GM12878 (cell line): ENCODE results near the gene FAM171A1. TPM values are rescaled to one million over a fixed set of nuclear protein-coding genes. Genes with fewer than 3 reads are reported as not detected.

Source experiments
- ATAC-seq: fragments of 200-7000 bp; cut with Tn5 transposase; 3 replicates; pipeline ENCODE4 v1.9.1; 2020; ENCODE audit warnings: mild to moderate bottlenecking, moderate library complexity
- BruUV-seq: library from RNA; stranded (reverse); fragments of 400-500 nt; replicated peaks from 2 replicates; lab custom pipeline; 2021; lab: Mats Ljungman, UMichigan
- CTCF ChIA-PET: fragments of 300-600 bp; sonication (Branson Sonifier 250); formaldehyde crosslinking; extraction: SDS; loops from one replicate; lab custom pipeline; 2021; ENCODE audit warnings: inconsistent platforms; lab: Yijun Ruan, JAX
- POLR2A ChIA-PET: fragments of 350-600 bp; formaldehyde crosslinking; extraction: SDS; loops from one replicate; lab custom pipeline; 2021; ENCODE audit warnings: inconsistent platforms; lab: Charles Lee
- RAD21 ChIA-PET: fragments of 300-600 bp; sonication (Branson Sonifier 250); formaldehyde crosslinking; loops from one replicate; lab custom pipeline; 2023; ENCODE audit warnings: antibody characterized with exemption; ENCODE audit not compliant: unreplicated experiment; lab: Charles Lee
- SMC1A ChIA-PET: fragments of 300-600 bp; sonication (Branson Sonifier 250); formaldehyde crosslinking; loops from one replicate; lab custom pipeline; 2023; ENCODE audit not compliant: unreplicated experiment, uncharacterized antibody; lab: Charles Lee
- DNase-seq: peaks from one replicate; pipeline ENCODE4 v3.0.0-alpha.2; 2011; ENCODE audit warnings: low read depth, low spot score
- FAIRE-seq: peaks from 3 replicates; lab custom pipeline; 2011; peaks lifted over from hg19 to GRCh38; lab: Jason Lieb, UNC
- H2AFZ ChIP-seq: 2 replicates; pipeline ENCODE4 v1.6.0; 2011; ENCODE audit warnings: low read depth, low read length, control low read depth; ENCODE audit not compliant: control insufficient read depth
- H3K27ac ChIP-seq: 2 replicates; pipeline ENCODE4 v1.5.1; 2011; ENCODE audit warnings: control low read depth; ENCODE audit not compliant: control insufficient read depth, insufficient read depth
- H3K27me3 ChIP-seq, 2 experiments: replicated peaks in 1 of 2; 2 replicates each; pipeline versions ENCODE4 v1.6.0 to v1.6.1; 2011; ENCODE audit warnings: low read length in 1 of 2; ENCODE audit not compliant: control insufficient read depth in 2 of 2, insufficient read depth in 2 of 2
- H3K36me3 ChIP-seq, 2 experiments: 2 replicates each; pipeline ENCODE4 v1.5.1; 2011; ENCODE audit warnings: low read length in 1 of 2; ENCODE audit not compliant: control insufficient read depth in 2 of 2, insufficient read depth in 2 of 2
- H3K4me1 ChIP-seq: 2 replicates; pipeline ENCODE4 v1.6.1; 2011; ENCODE audit warnings: mild to moderate bottlenecking, low read length, moderate library complexity, mixed read lengths; ENCODE audit not compliant: control insufficient read depth, insufficient read depth
- H3K4me2 ChIP-seq: 2 replicates; pipeline ENCODE4 v1.6.0; 2011; ENCODE audit warnings: control low read depth; ENCODE audit not compliant: control insufficient read depth, insufficient read depth
- H3K4me3 ChIP-seq: fragments of 200-600 bp; sonication (generic); 2 replicates; pipeline ENCODE4 v1.5.1; 2016
- H3K79me2 ChIP-seq: 2 replicates; pipeline ENCODE4 v1.6.0; 2011; ENCODE audit warnings: low read length; ENCODE audit not compliant: control insufficient read depth, insufficient read depth
- H3K9ac ChIP-seq: 2 replicates; pipeline ENCODE4 v1.8.0; 2011; ENCODE audit warnings: low read length, control low read depth, mixed read lengths; ENCODE audit not compliant: control insufficient read depth, insufficient read depth
- H3K9me3 ChIP-seq: replicated peaks from 3 replicates; pipeline ENCODE4 v1.5.1; 2011; ENCODE audit warnings: mild to moderate bottlenecking, low read length; ENCODE audit not compliant: control insufficient read depth, insufficient read depth
- H4K20me1 ChIP-seq: 2 replicates; pipeline ENCODE4 v1.6.0; 2011; ENCODE audit not compliant: control insufficient read depth, insufficient read depth
- ASH2L ChIP-seq: fragments of 300-600, 200-600 bp; sonication (generic); IDR thresholded peaks from 2 replicates; pipeline ENCODE4 v1.6.1; 2017; ENCODE audit warnings: low read depth, mild to moderate bottlenecking, borderline replicate concordance
- BCLAF1 ChIP-seq: fragments of 450-650 bp; IDR thresholded peaks from 2 replicates; pipeline ENCODE4 v1.6.1; 2017; ENCODE audit warnings: antibody characterized with exemption, mild to moderate bottlenecking, moderate library complexity
- BMI1 ChIP-seq: fragments of 450-650 bp; IDR thresholded peaks from 2 replicates; pipeline ENCODE4 v1.6.1; 2016; ENCODE audit warnings: mild to moderate bottlenecking, moderate library complexity, borderline replicate concordance
- GATAD2B ChIP-seq: fragments of 450-650 bp; conservative IDR thresholded peaks from 2 replicates; pipeline ENCODE4 v1.6.1; 2017; ENCODE audit warnings: low read depth, mild to moderate bottlenecking, moderate library complexity
- MEF2B ChIP-seq: fragments of 450-650 bp; IDR thresholded peaks from 2 replicates; pipeline ENCODE4 v1.6.1; 2018; ENCODE audit warnings: mild to moderate bottlenecking, moderate library complexity; ENCODE audit not compliant: partially characterized antibody, poor library complexity, severe bottlenecking
- MLLT1 ChIP-seq: fragments of 450-650 bp; IDR thresholded peaks from 2 replicates; pipeline ENCODE4 v1.6.1; 2016; ENCODE audit warnings: mild to moderate bottlenecking
- MXI1 ChIP-seq: fragments of 150-350 bp; IDR thresholded peaks from 2 replicates; pipeline ENCODE4 v1.6.1; 2011; ENCODE audit warnings: low read depth, mild to moderate bottlenecking, inconsistent platforms, low read length, improper control_type of control experiment
- RAD21 ChIP-seq: IDR thresholded peaks from 2 replicates; pipeline ENCODE4 v1.6.1; 2011; ENCODE audit warnings: mild to moderate bottlenecking, low read depth, low read length, moderate library complexity; ENCODE audit not compliant: insufficient read depth
- SMAD1 ChIP-seq: fragments of 450-650 bp; IDR thresholded peaks from 2 replicates; pipeline ENCODE4 v1.6.1; 2018; ENCODE audit warnings: mild to moderate bottlenecking, low read depth; ENCODE audit not compliant: partially characterized antibody
- SRF ChIP-seq, 2 experiments: IDR thresholded peaks; 2 replicates each; pipeline ENCODE4 v1.6.1; 2011; ENCODE audit warnings: low read depth in 2 of 2, low read length in 2 of 2, mild to moderate bottlenecking in 1 of 2, moderate library complexity in 1 of 2
- SUZ12 ChIP-seq: fragments of 200-600 bp; sonication (generic); IDR thresholded peaks from one replicate; pipeline ENCODE4 v1.6.1; 2018; ENCODE audit warnings: antibody characterized with exemption, mild to moderate bottlenecking; ENCODE audit not compliant: unreplicated experiment
- ZNF384 ChIP-seq: IDR thresholded peaks from 2 replicates; pipeline ENCODE4 v1.6.1; 2012; ENCODE audit warnings: low read depth, mild to moderate bottlenecking, low read length, improper control_type of control experiment, borderline replicate concordance
- WGBS: methylation state at CpG from one replicate; pipeline ENCODE4 v1.1.6; 2016; ENCODE audit warnings: low lambda C conversion rate; ENCODE audit not compliant: insufficient replicate concordance, insufficient coverage; ENCODE audit errors: missing lambda C conversion rate; 5-methylcytosine and 5-hydroxymethylcytosine counted together
- in situ Hi-C: fragments of 300-500 bp; cut with MboI; formaldehyde crosslinking; loops from 9 replicates; pipeline ENCODE4 v1.14.3; 2018; ENCODE audit warnings: mixed read lengths
- intact Hi-C: fragments of 100-400 bp; cut with micrococcal nuclease; formaldehyde crosslinking; loops from one replicate; pipeline ENCODE4 v1.14.2; 2022; ENCODE audit not compliant: unreplicated experiment
- polyA plus RNA-seq, 11 experiments: library from polyadenylated mRNA; depleted of rRNA in 4 of 11; unstranded in 6 of 11; stranded (reverse) in 5 of 11; fragments of >200 nt; fragmentation: Nextera tagmentation in 4 of 11; fragmentation: Illumina TruSeq in 1 of 11; extraction: Ambion mirVana in 4 of 11; extraction: Trizol in 1 of 11; gene quantifications; 1 replicate in 1 of 11; 2 replicates in 10 of 11; pipeline versions ENCODE4 v1.2.1 to v1.2.3, GENCODE V29; 2011 to 2016; ENCODE audit warnings: inconsistent platforms in 2 of 11, missing spikeins in 2 of 11, low read depth in 1 of 11
- total RNA-seq, 4 experiments: library from RNA; depleted of rRNA in 3 of 4; stranded (reverse); fragments of >200 nt in 3 of 4; fragmentation: Illumina TruSeq in 1 of 4; extraction: Trizol in 1 of 4; gene quantifications; 2 replicates each; pipeline versions ENCODE4 v1.2.1 to v1.2.3, GENCODE V29; 2013 to 2021
- TF ChIP-seq, protein P1 (sequence below): IDR thresholded peaks from 2 replicates; pipeline ENCODE4 v1.6.1; 2011; ENCODE audit warnings: low read depth, low read length, improper control_type of control experiment, borderline replicate concordance

The FAM171A1 gene
- total and polyA plus RNA-seq, 10 of the 15 experiments (the other 5 are each of a cell fraction or from before 2014, with no cell fraction given): 0.05 to 0.28 (median 0.10) TPM; not detected in 1

GRCh38 chr10:15395935-15396334 is 24.8 kb upstream of the FAM171A1 start (continued):
- TF ChIP-seq MEF2B: no peak

GRCh38 chr10:15393139-15393825 is 22.2 kb upstream of the FAM171A1 start:
- 26% methylated on average over 4 of the region's 4 CpGs for WGBS
- TF ChIP-seq SRF (IDR thresholded peaks at IDR 0.05; ENCODE audit: low read depth in 2 of 2, low read length in 2 of 2): no peak
- TF ChIP-seq, protein P1, sequence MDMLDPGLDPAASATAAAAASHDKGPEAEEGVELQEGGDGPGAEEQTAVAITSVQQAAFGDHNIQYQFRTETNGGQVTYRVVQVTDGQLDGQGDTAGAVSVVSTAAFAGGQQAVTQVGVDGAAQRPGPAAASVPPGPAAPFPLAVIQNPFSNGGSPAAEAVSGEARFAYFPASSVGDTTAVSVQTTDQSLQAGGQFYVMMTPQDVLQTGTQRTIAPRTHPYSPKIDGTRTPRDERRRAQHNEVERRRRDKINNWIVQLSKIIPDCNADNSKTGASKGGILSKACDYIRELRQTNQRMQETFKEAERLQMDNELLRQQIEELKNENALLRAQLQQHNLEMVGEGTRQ: no peak
- no peak for TF ChIP-seq MLLT1
- TF ChIP-seq ASH2L: no peak
- TF ChIP-seq GATAD2B: no peak
- no peak for TF ChIP-seq BCLAF1
- TF ChIP-seq BMI1: no peak
- no peak for TF ChIP-seq SUZ12
- TF ChIP-seq RAD21: no peak
- no peak for TF ChIP-seq MXI1
- TF ChIP-seq ZNF384: no peak
- no peak for TF ChIP-seq SMAD1
- DNase-seq (no peak), FAIRE-seq (no peak), ATAC-seq (no peak)
- BruUV-seq: no TSS peak
- Histone ChIP-seq H3K4me3 (no peak overlapping the region), H3K27me3 (no peaks in the 10 kb centered on the region), H3K4me2 (no peak overlapping the region), H3K79me2 (no peaks in the 10 kb centered on the region), H3K4me1 (no peaks in the 10 kb centered on the region), H3K9ac (no peak overlapping the region), H3K9me3 (no peaks in the 10 kb centered on the region), H3K36me3 (no peaks in the 10 kb centered on the region), H2AFZ (no peak overlapping the region), H4K20me1 (no peaks in the 10 kb centered on the region), H3K27ac (no peak overlapping the region)
- intact Hi-C loops (no loop called here), in situ Hi-C loops (no loop called here)
- ChIA-PET SMC1A (no interaction called here), POLR2A (no interaction called here), CTCF (no interaction called here), RAD21 (no interaction called here)
